HCT116 (cell line): Measurements from ENCODE around the gene VTI1B. TPM values are rescaled to one million over a fixed set of nuclear protein-coding genes. Genes with fewer than 3 reads are reported as not detected.

Experiments
- ATAC-seq: fragments of 200-7000 bp; cut with Tn5 transposase; 2 replicates; pipeline ENCODE4 v1.9.1; 2020; ENCODE audit warnings: mild to moderate bottlenecking, moderate library complexity
- BruUV-seq: library from RNA; stranded (reverse); fragments of 400-500 nt; replicated peaks from 2 replicates; lab custom pipeline; 2021; lab: Mats Ljungman, UMichigan
- CTCF ChIA-PET: fragments of 300-600 bp; sonication (Branson Sonifier 250); formaldehyde crosslinking; loops from one replicate; lab custom pipeline; 2021; ENCODE audit warnings: antibody characterized with exemption; lab: Charles Lee
- POLR2A ChIA-PET: fragments of 300-600, 350-600 bp; sonication (Branson Sonifier 250); formaldehyde crosslinking; loops from one replicate; lab custom pipeline; 2021; ENCODE audit warnings: antibody characterized with exemption; lab: Charles Lee
- RAD21 ChIA-PET, 2 experiments: fragments of 300-600 bp; sonication (Branson Sonifier 250); formaldehyde crosslinking; loops; one replicate each; lab custom pipeline; 2023; ENCODE audit warnings: low total read pairs in 2 of 2; ENCODE audit not compliant: uncharacterized antibody in 2 of 2, unreplicated experiment in 2 of 2, low non-redundant PET in 1 of 2; lab: Charles Lee
- DNase-seq: peaks from one replicate; pipeline ENCODE4 v3.0.0-alpha.2; 2010; ENCODE audit warnings: low read depth, low spot score
- H2AFZ ChIP-seq: fragments of 200-600 bp; shearing (Covaris generic), sonication (generic); 2 replicates; pipeline ENCODE4 v1.6.1; 2017; ENCODE audit warnings: low read depth, mixed run types, mixed read lengths, antibody characterized with exemption, low read length; ENCODE audit not compliant: poor library complexity, severe bottlenecking
- H3K27ac ChIP-seq: 2 replicates; pipeline ENCODE4 v1.5.1; 2012; ENCODE audit warnings: low read depth, low read length
- H3K27me3 ChIP-seq: fragments of 200-600 bp; sonication (generic); 2 replicates; pipeline ENCODE4 v1.6.1; 2016; ENCODE audit warnings: mixed run types, low read length, mixed read lengths; ENCODE audit not compliant: insufficient read depth
- H3K36me3 ChIP-seq, 2 experiments: fragments of 200-500 bp in 1 of 2; fragments of 200-600 bp in 1 of 2; sonication (Bioruptor generic) in 1 of 2; sonication (generic) in 1 of 2; 2 replicates each; pipeline versions ENCODE4 v1.5.1 to v1.6.1; 2014 to 2016; ENCODE audit warnings: low read length in 2 of 2, inconsistent platforms in 1 of 2, mixed read lengths in 1 of 2, mixed run types in 1 of 2; ENCODE audit not compliant: insufficient read depth in 2 of 2, control insufficient read depth in 1 of 2
- H3K4me1 ChIP-seq, 2 experiments: fragments of 200-600 bp in 1 of 2; sonication (generic) in 1 of 2; 2 replicates each; pipeline versions ENCODE4 v1.5.1 to v1.6.1; 2012 to 2017; ENCODE audit warnings: low read length in 2 of 2, inconsistent platforms in 1 of 2, mild to moderate bottlenecking in 1 of 2, mixed read lengths in 1 of 2, mixed run types in 1 of 2, moderate library complexity in 1 of 2; ENCODE audit not compliant: insufficient read depth in 2 of 2, control insufficient read depth in 1 of 2
- H3K4me2 ChIP-seq: fragments of 200-600 bp; sonication (generic); 2 replicates; pipeline ENCODE4 v1.6.1; 2017; ENCODE audit warnings: mixed run types, low read length, mixed read lengths
- H3K4me3 ChIP-seq, 2 experiments: fragments of 200-600 bp in 1 of 2; sonication (generic) in 1 of 2; replicated peaks in 1 of 2; 2 replicates each; pipeline ENCODE4 v1.5.1; 2011 to 2016; ENCODE audit warnings: low read length in 2 of 2, control low read depth in 1 of 2, low read depth in 1 of 2, mild to moderate bottlenecking in 1 of 2, mixed read lengths in 1 of 2, mixed run types in 1 of 2
- H3K79me2 ChIP-seq: fragments of 200-600 bp; sonication (generic); 2 replicates; pipeline ENCODE4 v1.6.1; 2017; ENCODE audit warnings: mild to moderate bottlenecking, mixed run types, low read length, moderate library complexity, mixed read lengths; ENCODE audit not compliant: insufficient read depth
- H3K9ac ChIP-seq: fragments of 200-600 bp; sonication (generic); 2 replicates; pipeline ENCODE4 v1.6.1; 2016; ENCODE audit warnings: low read length, mixed read lengths
- H3K9me2 ChIP-seq: fragments of 200-600 bp; sonication (generic), shearing (Covaris generic); 2 replicates; pipeline ENCODE4 v1.6.1; 2017; ENCODE audit warnings: mixed run types, mild to moderate bottlenecking, moderate library complexity; ENCODE audit not compliant: insufficient read depth
- H3K9me3 ChIP-seq, 2 experiments: fragments of 200-500 bp in 1 of 2; fragments of 200-600 bp in 1 of 2; sonication (Bioruptor generic) in 1 of 2; sonication (generic) in 1 of 2; 2 replicates each; pipeline ENCODE4 v1.6.1; 2014 to 2017; ENCODE audit warnings: low read length in 2 of 2, mixed read lengths in 2 of 2, inconsistent platforms in 1 of 2, low read depth in 1 of 2, mild to moderate bottlenecking in 1 of 2, mixed run types in 1 of 2, moderate library complexity in 1 of 2; ENCODE audit not compliant: control insufficient read depth in 1 of 2, insufficient read depth in 1 of 2
- H4K20me1 ChIP-seq: fragments of 200-600 bp; sonication (generic), shearing (Covaris generic); 2 replicates; pipeline ENCODE4 v1.6.1; 2017; ENCODE audit warnings: mixed run types, mild to moderate bottlenecking, moderate library complexity; ENCODE audit not compliant: insufficient read depth
- ELF1 ChIP-seq: IDR thresholded peaks from 2 replicates; pipeline ENCODE4 v1.6.1; 2012; ENCODE audit warnings: low read depth, borderline replicate concordance
- EZH2 ChIP-seq: fragments of 200-600 bp; sonication (generic); IDR thresholded peaks from 2 replicates; pipeline ENCODE4 v1.6.1; 2017; ENCODE audit warnings: antibody characterized with exemption, mixed run types
- EZH2phosphoT487 ChIP-seq: fragments of 200-600 bp; IDR thresholded peaks from 2 replicates; pipeline ENCODE4 v1.6.1; 2018; ENCODE audit warnings: antibody characterized with exemption, borderline replicate concordance
- JUND ChIP-seq: IDR thresholded peaks from 2 replicates; pipeline ENCODE4 v1.6.1; 2012
- SIN3A ChIP-seq: IDR thresholded peaks from 2 replicates; pipeline ENCODE4 v1.6.1; 2012; ENCODE audit warnings: low read depth
- TCF7L2 ChIP-seq: IDR thresholded peaks from 2 replicates; pipeline ENCODE4 v1.7.0; 2011; ENCODE audit warnings: borderline replicate concordance, inconsistent platforms; ENCODE audit not compliant: insufficient read depth, insufficient read length; ENCODE audit errors: extremely low read depth
- YY1 ChIP-seq: IDR thresholded peaks from 2 replicates; pipeline ENCODE4 v1.6.1; 2011; ENCODE audit warnings: low read length, low read depth, moderate library complexity, mild to moderate bottlenecking; ENCODE audit not compliant: insufficient replicate concordance; ENCODE audit errors: extremely low read depth
- ZFX ChIP-seq: fragments of 450-650 bp; IDR thresholded peaks from 2 replicates; pipeline ENCODE4 v1.6.1; 2017
- intact Hi-C: fragments of 100-400 bp; cut with micrococcal nuclease; formaldehyde crosslinking; loops from 2 replicates; pipeline ENCODE4 v1.10.0; 2022
- total RNA-seq: library from RNA; stranded (reverse); gene quantifications from one replicate; pipeline ENCODE4 v1.2.1, GENCODE V29; 2021; ENCODE audit not compliant: unreplicated experiment
- TF ChIP-seq, protein P1 (sequence below), 3 experiments: fragments of 200-600 bp in 1 of 3; sonication (generic) in 1 of 3; IDR thresholded peaks in 2 of 3; conservative IDR thresholded peaks in 1 of 3; 2 replicates each; pipeline ENCODE4 v1.5.1; 2012 to 2017; ENCODE audit warnings: low read depth in 2 of 3, low read length in 2 of 3, antibody characterized with exemption in 1 of 3, borderline replicate concordance in 1 of 3, control low read depth in 1 of 3, mild to moderate bottlenecking in 1 of 3, mixed read lengths in 1 of 3, mixed run types in 1 of 3, moderate library complexity in 1 of 3; ENCODE audit not compliant: insufficient read depth in 1 of 3
- TF ChIP-seq, protein P2 (sequence below): IDR thresholded peaks from 2 replicates; pipeline ENCODE4 v1.6.1; 2012; ENCODE audit warnings: low read depth
- TF ChIP-seq, protein P3 (sequence below): IDR thresholded peaks from 2 replicates; pipeline ENCODE4 v1.6.1; 2012
- TF ChIP-seq, protein P4 (sequence below): IDR thresholded peaks from 2 replicates; pipeline ENCODE4 v1.6.1; 2012

Gene VTI1B
- total RNA-seq, 1 experiment from 2014 or later = 86.3 TPM

DNA sequence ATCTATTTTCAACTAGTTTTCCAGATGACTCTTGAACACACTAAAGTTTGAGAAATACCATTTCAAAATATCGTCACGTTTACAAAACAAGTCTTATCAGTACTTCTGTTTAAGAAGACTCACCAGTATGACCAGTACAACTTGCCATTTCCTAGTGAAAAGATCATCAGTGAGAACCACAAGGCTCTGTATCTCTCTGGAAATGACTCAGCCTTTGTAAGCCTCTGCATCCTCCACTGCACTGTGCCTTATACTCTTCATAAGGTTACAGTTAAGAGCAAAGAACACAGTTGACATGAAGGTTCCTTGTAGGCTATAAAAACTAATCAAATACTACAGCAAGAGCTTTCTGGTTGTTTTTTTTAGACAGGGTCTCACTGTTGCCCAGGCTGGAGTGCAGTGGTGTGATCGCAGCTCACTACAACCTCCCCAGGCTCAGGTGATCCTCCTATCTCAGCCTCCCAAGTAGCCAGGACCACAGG is 5.7 kb upstream of the VTI1B start (continued):
- TF ChIP-seq, protein P1, sequence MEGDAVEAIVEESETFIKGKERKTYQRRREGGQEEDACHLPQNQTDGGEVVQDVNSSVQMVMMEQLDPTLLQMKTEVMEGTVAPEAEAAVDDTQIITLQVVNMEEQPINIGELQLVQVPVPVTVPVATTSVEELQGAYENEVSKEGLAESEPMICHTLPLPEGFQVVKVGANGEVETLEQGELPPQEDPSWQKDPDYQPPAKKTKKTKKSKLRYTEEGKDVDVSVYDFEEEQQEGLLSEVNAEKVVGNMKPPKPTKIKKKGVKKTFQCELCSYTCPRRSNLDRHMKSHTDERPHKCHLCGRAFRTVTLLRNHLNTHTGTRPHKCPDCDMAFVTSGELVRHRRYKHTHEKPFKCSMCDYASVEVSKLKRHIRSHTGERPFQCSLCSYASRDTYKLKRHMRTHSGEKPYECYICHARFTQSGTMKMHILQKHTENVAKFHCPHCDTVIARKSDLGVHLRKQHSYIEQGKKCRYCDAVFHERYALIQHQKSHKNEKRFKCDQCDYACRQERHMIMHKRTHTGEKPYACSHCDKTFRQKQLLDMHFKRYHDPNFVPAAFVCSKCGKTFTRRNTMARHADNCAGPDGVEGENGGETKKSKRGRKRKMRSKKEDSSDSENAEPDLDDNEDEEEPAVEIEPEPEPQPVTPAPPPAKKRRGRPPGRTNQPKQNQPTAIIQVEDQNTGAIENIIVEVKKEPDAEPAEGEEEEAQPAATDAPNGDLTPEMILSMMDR (IDR thresholded peaks at IDR 0.05 in 2 of 3, conservative IDR thresholded peaks at IDR 0.05 in 1 of 3; ENCODE audit: borderline replicate concordance in 1 of 3, insufficient read depth in 1 of 3, low read depth in 2 of 3, low read length in 2 of 3) = no peak
- TF ChIP-seq YY1 = no peak
- TF ChIP-seq TCF7L2 = no peak
- TF ChIP-seq, protein P2, sequence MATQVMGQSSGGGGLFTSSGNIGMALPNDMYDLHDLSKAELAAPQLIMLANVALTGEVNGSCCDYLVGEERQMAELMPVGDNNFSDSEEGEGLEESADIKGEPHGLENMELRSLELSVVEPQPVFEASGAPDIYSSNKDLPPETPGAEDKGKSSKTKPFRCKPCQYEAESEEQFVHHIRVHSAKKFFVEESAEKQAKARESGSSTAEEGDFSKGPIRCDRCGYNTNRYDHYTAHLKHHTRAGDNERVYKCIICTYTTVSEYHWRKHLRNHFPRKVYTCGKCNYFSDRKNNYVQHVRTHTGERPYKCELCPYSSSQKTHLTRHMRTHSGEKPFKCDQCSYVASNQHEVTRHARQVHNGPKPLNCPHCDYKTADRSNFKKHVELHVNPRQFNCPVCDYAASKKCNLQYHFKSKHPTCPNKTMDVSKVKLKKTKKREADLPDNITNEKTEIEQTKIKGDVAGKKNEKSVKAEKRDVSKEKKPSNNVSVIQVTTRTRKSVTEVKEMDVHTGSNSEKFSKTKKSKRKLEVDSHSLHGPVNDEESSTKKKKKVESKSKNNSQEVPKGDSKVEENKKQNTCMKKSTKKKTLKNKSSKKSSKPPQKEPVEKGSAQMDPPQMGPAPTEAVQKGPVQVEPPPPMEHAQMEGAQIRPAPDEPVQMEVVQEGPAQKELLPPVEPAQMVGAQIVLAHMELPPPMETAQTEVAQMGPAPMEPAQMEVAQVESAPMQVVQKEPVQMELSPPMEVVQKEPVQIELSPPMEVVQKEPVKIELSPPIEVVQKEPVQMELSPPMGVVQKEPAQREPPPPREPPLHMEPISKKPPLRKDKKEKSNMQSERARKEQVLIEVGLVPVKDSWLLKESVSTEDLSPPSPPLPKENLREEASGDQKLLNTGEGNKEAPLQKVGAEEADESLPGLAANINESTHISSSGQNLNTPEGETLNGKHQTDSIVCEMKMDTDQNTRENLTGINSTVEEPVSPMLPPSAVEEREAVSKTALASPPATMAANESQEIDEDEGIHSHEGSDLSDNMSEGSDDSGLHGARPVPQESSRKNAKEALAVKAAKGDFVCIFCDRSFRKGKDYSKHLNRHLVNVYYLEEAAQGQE = no peak
- TF ChIP-seq, all 23 proteins: peak for 0

DNA sequence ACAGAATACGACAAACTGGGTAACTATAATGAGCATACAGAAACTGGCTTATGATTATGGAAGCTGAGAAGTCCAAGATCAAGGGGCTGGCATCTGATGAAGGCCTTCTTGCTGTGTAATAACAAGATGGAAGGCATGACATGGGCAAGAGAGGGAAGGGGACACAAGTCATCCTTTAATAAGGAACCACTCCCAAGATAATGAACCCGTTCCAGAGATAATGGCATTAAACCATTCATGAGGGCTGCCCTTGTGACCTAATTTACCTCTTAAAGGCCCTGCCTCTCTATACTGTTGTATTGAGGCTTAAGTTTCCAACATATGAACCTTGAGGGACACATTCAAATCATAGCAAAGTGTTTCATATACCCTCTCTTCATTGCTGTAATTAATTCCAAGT is 4.6 kb upstream of the VTI1B start:
- TF ChIP-seq, protein P3, sequence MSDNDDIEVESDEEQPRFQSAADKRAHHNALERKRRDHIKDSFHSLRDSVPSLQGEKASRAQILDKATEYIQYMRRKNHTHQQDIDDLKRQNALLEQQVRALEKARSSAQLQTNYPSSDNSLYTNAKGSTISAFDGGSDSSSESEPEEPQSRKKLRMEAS = no peak
- TF ChIP-seq EZH2 (no peak), ZFX (no peak), JUND (no peak), YY1 (no peak), EZH2phosphoT487 (no peak), SIN3A (no peak), ELF1 (no peak)
- TF ChIP-seq, protein P4, sequence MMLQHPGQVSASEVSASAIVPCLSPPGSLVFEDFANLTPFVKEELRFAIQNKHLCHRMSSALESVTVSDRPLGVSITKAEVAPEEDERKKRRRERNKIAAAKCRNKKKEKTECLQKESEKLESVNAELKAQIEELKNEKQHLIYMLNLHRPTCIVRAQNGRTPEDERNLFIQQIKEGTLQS = no peak
- intact Hi-C loops = no loop called here
- no TSS peak for BruUV-seq
- Histone ChIP-seq H3K27me3 (no peaks in the 10 kb centered on the region), H3K27ac (no peak overlapping the region), H3K4me1 (peaks cover 0 to 8% of the 10 kb centered on the region in 2 experiments; a peak in 2 of 4 replicates), H3K9me2 (no peaks in the 10 kb centered on the region), H4K20me1 (no peaks in the 10 kb centered on the region), H3K9me3 (no peaks in the 10 kb centered on the region), H2AFZ (no peak overlapping the region), H3K9ac (no peak overlapping the region), H3K79me2 (peaks cover 20% of the 10 kb centered on the region), H3K4me2 (no peak overlapping the region), H3K36me3 (peaks cover 21 to 37% of the 10 kb centered on the region in 2 experiments), H3K4me3 (no peak overlapping the region)
- ATAC-seq (no peak), DNase-seq (no peak)
- ChIA-PET POLR2A (no interaction called here), RAD21 (no interaction called here), CTCF (no interaction called here)
